ENCODE data around the gene TF. TPM values are rescaled to one million over a fixed set of nuclear protein-coding genes. Genes with fewer than 3 reads are reported as not detected.

Gene TF
- total RNA-seq, 2 donors from 2014 or later = 0.65 to 1.3 TPM

- Mint-ChIP-seq H3K27me3 (peaks cover 41% of the 10 kb centered on the region), H3K27ac (no peak overlapping the region), H3K4me3 (no peak overlapping the region), H3K36me3 (ENCODE audit: low read depth) (no peaks in the 10 kb centered on the region), H3K4me1 (no peaks in the 10 kb centered on the region)
- DNase-seq (no peak), ATAC-seq (no peak)
- no peaks in the 10 kb centered on the region for H3K9me3 ChIP-seq (ENCODE audit: control insufficient read depth, low read length, poor library complexity, severe bottlenecking)
Observed at GRCh38 chr3:133753107-133753778, 7.0 kb downstream of the TF start.

- Mint-ChIP-seq H3K27ac (no peak overlapping the region), H3K4me1 (no peaks in the 10 kb centered on the region), H3K4me3 (no peak overlapping the region), H3K36me3 (ENCODE audit: low read depth) (no peaks in the 10 kb centered on the region), H3K27me3 (peaks cover 43% of the 10 kb centered on the region)
- DNase-seq (no peak), ATAC-seq (no peak)
- no peaks in the 10 kb centered on the region for H3K9me3 ChIP-seq (ENCODE audit: control insufficient read depth, low read length, poor library complexity, severe bottlenecking)
Observed at GRCh38 chr3:133753779-133754164, 7.6 kb downstream of the TF start.

- no peaks in the 10 kb centered on the region for H3K36me3 Mint-ChIP-seq (ENCODE audit: low read depth)
- H3K27ac Mint-ChIP-seq = no peak overlapping the region
- H3K4me1 Mint-ChIP-seq = no peaks in the 10 kb centered on the region
- ATAC-seq = no peak
- no peak for DNase-seq
- peaks cover 44% of the 10 kb centered on the region for H3K27me3 Mint-ChIP-seq
- H3K9me3 ChIP-seq (ENCODE audit: control insufficient read depth, low read length, poor library complexity, severe bottlenecking) = no peaks in the 10 kb centered on the region
- H3K4me3 Mint-ChIP-seq = no peak overlapping the region
Observed at GRCh38 chr3:133754455-133754854, 8.3 kb downstream of the TF start.

- peaks cover 36% of the 10 kb centered on the region for H3K27me3 Mint-ChIP-seq
- no peaks in the 10 kb centered on the region for H3K9me3 ChIP-seq (ENCODE audit: control insufficient read depth, low read length, poor library complexity, severe bottlenecking)
- no peaks in the 10 kb centered on the region for H3K36me3 Mint-ChIP-seq (ENCODE audit: low read depth)
- DNase-seq (no peak), ATAC-seq (no peak)
- no peaks in the 10 kb centered on the region for H3K4me1 Mint-ChIP-seq
- no peak overlapping the region for H3K27ac Mint-ChIP-seq
- no peak overlapping the region for H3K4me3 Mint-ChIP-seq
Observed at GRCh38 chr3:133754973-133755828, 9.0 kb downstream of the TF start.

- no peak overlapping the region for H3K27ac Mint-ChIP-seq
- no peak for DNase-seq
- peaks cover 36% of the 10 kb centered on the region for H3K27me3 Mint-ChIP-seq
- H3K4me3 Mint-ChIP-seq = no peak overlapping the region
- ATAC-seq = no peak
- H3K36me3 Mint-ChIP-seq (ENCODE audit: low read depth) = no peaks in the 10 kb centered on the region
- H3K9me3 ChIP-seq (ENCODE audit: control insufficient read depth, low read length, poor library complexity, severe bottlenecking) = no peaks in the 10 kb centered on the region
- H3K4me1 Mint-ChIP-seq = no peaks in the 10 kb centered on the region
Observed at GRCh38 chr3:133756716-133757694, 10.8 kb downstream of the TF start.

- H3K9me3 ChIP-seq (ENCODE audit: control insufficient read depth, low read length, poor library complexity, severe bottlenecking) = no peaks in the 10 kb centered on the region
- H3K27me3 Mint-ChIP-seq = peaks cover 36% of the 10 kb centered on the region
- DNase-seq (no peak), ATAC-seq (no peak)
- no peaks in the 10 kb centered on the region for H3K36me3 Mint-ChIP-seq (ENCODE audit: low read depth)
- H3K4me3 Mint-ChIP-seq = no peak overlapping the region
- H3K4me1 Mint-ChIP-seq = no peaks in the 10 kb centered on the region
- no peak overlapping the region for H3K27ac Mint-ChIP-seq
Observed at GRCh38 chr3:133757701-133758567, 11.7 kb downstream of the TF start.

- no peaks in the 10 kb centered on the region for H3K9me3 ChIP-seq (ENCODE audit: control insufficient read depth, low read length, poor library complexity, severe bottlenecking)
- no peak for DNase-seq
- ATAC-seq = no peak
- H3K27me3 Mint-ChIP-seq = peaks cover 39% of the 10 kb centered on the region
- no peak overlapping the region for H3K27ac Mint-ChIP-seq
- no peaks in the 10 kb centered on the region for H3K4me1 Mint-ChIP-seq
- H3K36me3 Mint-ChIP-seq (ENCODE audit: low read depth) = no peaks in the 10 kb centered on the region
- H3K4me3 Mint-ChIP-seq = no peak overlapping the region
Observed at GRCh38 chr3:133758568-133758928, 12.4 kb downstream of the TF start.

GRCh38 chr3:133758964-133759739 lies 13.0 kb downstream of the TF start:
- Mint-ChIP-seq H3K4me3 (no peak overlapping the region), H3K27ac (no peak overlapping the region)

GRCh38 chr3:133759740-133760305 lies 13.6 kb downstream of the TF start:
- H3K27ac Mint-ChIP-seq = no peak overlapping the region
- DNase-seq = no peak
- no peaks in the 10 kb centered on the region for H3K9me3 ChIP-seq (ENCODE audit: control insufficient read depth, low read length, poor library complexity, severe bottlenecking)
- no peaks in the 10 kb centered on the region for H3K4me1 Mint-ChIP-seq
- no peak for ATAC-seq
- no peaks in the 10 kb centered on the region for H3K36me3 Mint-ChIP-seq (ENCODE audit: low read depth)
- peaks cover 50% of the 10 kb centered on the region for H3K27me3 Mint-ChIP-seq
- no peak overlapping the region for H3K4me3 Mint-ChIP-seq

More at GRCh38 chr3:133758964-133759739, 13.0 kb downstream of the TF start:
- Mint-ChIP-seq H3K27me3 (peaks cover 45% of the 10 kb centered on the region), H3K36me3 (ENCODE audit: low read depth) (no peaks in the 10 kb centered on the region), H3K4me1 (no peaks in the 10 kb centered on the region)
- no peaks in the 10 kb centered on the region for H3K9me3 ChIP-seq (ENCODE audit: control insufficient read depth, low read length, poor library complexity, severe bottlenecking)
- DNase-seq (no peak), ATAC-seq (no peak)

- Mint-ChIP-seq H3K4me1 (no peaks in the 10 kb centered on the region), H3K27me3 (peaks cover 52% of the 10 kb centered on the region), H3K4me3 (no peak overlapping the region), H3K27ac (no peak overlapping the region), H3K36me3 (ENCODE audit: low read depth) (no peaks in the 10 kb centered on the region)
- H3K9me3 ChIP-seq (ENCODE audit: control insufficient read depth, low read length, poor library complexity, severe bottlenecking) = no peaks in the 10 kb centered on the region
- ATAC-seq = no peak
- DNase-seq = no peak
Observed at GRCh38 chr3:133760916-133761315, 14.7 kb downstream of the TF start.

GRCh38 chr3:133761605-133762484 lies 15.7 kb downstream of the TF start:
- no peak overlapping the region for H3K4me3 Mint-ChIP-seq
- no peaks in the 10 kb centered on the region for H3K9me3 ChIP-seq (ENCODE audit: control insufficient read depth, low read length, poor library complexity, severe bottlenecking)
- peaks cover 51% of the 10 kb centered on the region for H3K27me3 Mint-ChIP-seq
- ATAC-seq = no peak
- H3K27ac Mint-ChIP-seq = no peak overlapping the region
- no peaks in the 10 kb centered on the region for H3K36me3 Mint-ChIP-seq (ENCODE audit: low read depth)
- no peak for DNase-seq
- H3K4me1 Mint-ChIP-seq = no peaks in the 10 kb centered on the region
